ENCODE measurements around the gene CYP24A1.

The CYP24A1 gene

GRCh38 chr20:54144847-54145414 lies 28.9 kb downstream of the CYP24A1 start:
- H2AFZ ChIP-seq (ENCODE audit: low read length) = no peak overlapping the region
- no peak overlapping the region for H2BK15ac ChIP-seq (ENCODE audit: low read length)
- H3K9me3 ChIP-seq (replicated peaks in 1 of 2; ENCODE audit: control insufficient read depth in 2 of 2, insufficient read depth in 1 of 2, low read depth in 1 of 2, low read length in 2 of 2) = no peaks in the 10 kb centered on the region

GRCh38 chr20:54140927-54141566 lies 32.7 kb downstream of the CYP24A1 start:
- H3K18ac ChIP-seq (ENCODE audit: low read length) = no peak overlapping the region
- H3K4me2 ChIP-seq (ENCODE audit: insufficient read depth, low read length, poor library complexity, severe bottlenecking) = no peak overlapping the region
- no peak overlapping the region for H4K8ac ChIP-seq (ENCODE audit: low read depth, low read length)
- peaks cover 0 to 5% (median 0%) of the 10 kb centered on the region in 3 experiments for H3K27me3 ChIP-seq (ENCODE audit: control insufficient read depth in 3 of 3, insufficient read depth in 3 of 3, low read depth in 1 of 3, low read length in 3 of 3)
- H2AK5ac ChIP-seq (ENCODE audit: low read depth, low read length) = no peak overlapping the region
- no peak overlapping the region for H3K4me3 ChIP-seq (ENCODE audit: low read length in 2 of 2)
- no peak overlapping the region for H2BK120ac ChIP-seq (ENCODE audit: low read depth, low read length)
- no peak overlapping the region for H2BK15ac ChIP-seq (ENCODE audit: low read length)
- no peaks in the 10 kb centered on the region for H3K79me1 ChIP-seq (ENCODE audit: low read depth, low read length)
- H3K9me3 ChIP-seq (replicated peaks in 1 of 2; ENCODE audit: control insufficient read depth in 2 of 2, insufficient read depth in 1 of 2, low read depth in 1 of 2, low read length in 2 of 2) = no peaks in the 10 kb centered on the region
- no CpG with 5 or more reads among the region's 6 CpGs for WGBS, 2 donors (ENCODE audit: extremely low coverage in 2 of 2, insufficient read length in 2 of 2, insufficient replicate concordance in 1 of 2)
- no peaks in the 10 kb centered on the region for H3K4me1 ChIP-seq (ENCODE audit: control insufficient read depth in 2 of 2, insufficient read depth in 1 of 2, low read depth in 1 of 2, low read length in 2 of 2)
- no peak overlapping the region for H3K14ac ChIP-seq (ENCODE audit: low read length)
- H3K27ac ChIP-seq (replicated peaks; ENCODE audit: low read length) = no peak overlapping the region
- H3K4ac ChIP-seq (ENCODE audit: low read length) = no peak overlapping the region
- H2AFZ ChIP-seq (ENCODE audit: low read length) = no peak overlapping the region
- H2BK5ac ChIP-seq (ENCODE audit: low read length) = no peak overlapping the region
- H3K36me3 ChIP-seq (replicated peaks in 1 of 2; ENCODE audit: control insufficient read depth in 2 of 2, insufficient read depth in 2 of 2, low read length in 2 of 2) = no peaks in the 10 kb centered on the region
- H2BK12ac ChIP-seq (ENCODE audit: low read length) = no peak overlapping the region
- H3K9ac ChIP-seq (ENCODE audit: low read depth, low read length, poor library complexity) = no peak overlapping the region
- no peak overlapping the region for H3K23ac ChIP-seq (ENCODE audit: low read depth, low read length, poor library complexity)
- no peak for DNase-seq (ENCODE audit: low spot score)
- no peak overlapping the region for H4K91ac ChIP-seq (ENCODE audit: low read depth, low read length, poor library complexity)

More at GRCh38 chr20:54144847-54145414, 28.9 kb downstream of the CYP24A1 start:
- Histone ChIP-seq H3K9ac (ENCODE audit: low read depth, low read length, poor library complexity) (no peak overlapping the region), H3K14ac (ENCODE audit: low read length) (no peak overlapping the region), H4K91ac (ENCODE audit: low read depth, low read length, poor library complexity) (no peak overlapping the region), H3K4me2 (ENCODE audit: insufficient read depth, low read length, poor library complexity, severe bottlenecking) (no peak overlapping the region), H3K36me3 (replicated peaks in 1 of 2; ENCODE audit: control insufficient read depth in 2 of 2, insufficient read depth in 2 of 2, low read length in 2 of 2) (no peaks in the 10 kb centered on the region), H2BK12ac (ENCODE audit: low read length) (no peak overlapping the region), H3K4me3 (ENCODE audit: low read length in 2 of 2) (no peak overlapping the region), H3K4me1 (ENCODE audit: control insufficient read depth in 2 of 2, insufficient read depth in 1 of 2, low read depth in 1 of 2, low read length in 2 of 2) (no peaks in the 10 kb centered on the region), H3K27ac (replicated peaks; ENCODE audit: low read length) (no peak overlapping the region), H3K23ac (ENCODE audit: low read depth, low read length, poor library complexity) (no peak overlapping the region), H3K27me3 (ENCODE audit: control insufficient read depth in 3 of 3, insufficient read depth in 3 of 3, low read depth in 1 of 3, low read length in 3 of 3) (peaks cover 0 to 9% (median 0%) of the 10 kb centered on the region in 3 experiments), H4K8ac (ENCODE audit: low read depth, low read length) (no peak overlapping the region), H2AK5ac (ENCODE audit: low read depth, low read length) (no peak overlapping the region), H3K4ac (ENCODE audit: low read length) (no peak overlapping the region), H2BK120ac (ENCODE audit: low read depth, low read length) (no peak overlapping the region), H2BK5ac (ENCODE audit: low read length) (no peak overlapping the region), H3K79me1 (ENCODE audit: low read depth, low read length) (no peaks in the 10 kb centered on the region), H3K18ac (ENCODE audit: low read length) (no peak overlapping the region)
- DNase-seq (ENCODE audit: low spot score) = no peak
- WGBS, 2 donors (ENCODE audit: extremely low coverage in 2 of 2, insufficient read length in 2 of 2, insufficient replicate concordance in 1 of 2) = no CpG with 5 or more reads among the region's 6 CpGs

- H2AFZ ChIP-seq (ENCODE audit: low read length) = no peak overlapping the region
- no peak overlapping the region for H3K9ac ChIP-seq (ENCODE audit: low read depth, low read length, poor library complexity)
- peaks cover 0 to 10% (median 0%) of the 10 kb centered on the region in 3 experiments for H3K27me3 ChIP-seq (ENCODE audit: control insufficient read depth in 3 of 3, insufficient read depth in 3 of 3, low read depth in 1 of 3, low read length in 3 of 3)
- H3K4me3 ChIP-seq (ENCODE audit: low read length in 2 of 2) = no peak overlapping the region
- H3K36me3 ChIP-seq (replicated peaks in 1 of 2; ENCODE audit: control insufficient read depth in 2 of 2, insufficient read depth in 2 of 2, low read length in 2 of 2) = no peaks in the 10 kb centered on the region
- H2BK15ac ChIP-seq (ENCODE audit: low read length) = no peak overlapping the region
- no CpG with 5 or more reads among the region's 3 CpGs for WGBS, 2 donors (ENCODE audit: extremely low coverage in 2 of 2, insufficient read length in 2 of 2, insufficient replicate concordance in 1 of 2)
- no peak overlapping the region for H2BK120ac ChIP-seq (ENCODE audit: low read depth, low read length)
- no peak overlapping the region for H3K18ac ChIP-seq (ENCODE audit: low read length)
- DNase-seq (ENCODE audit: low spot score) = no peak
- no peaks in the 10 kb centered on the region for H3K9me3 ChIP-seq (replicated peaks in 1 of 2; ENCODE audit: control insufficient read depth in 2 of 2, insufficient read depth in 1 of 2, low read depth in 1 of 2, low read length in 2 of 2)
- H3K4ac ChIP-seq (ENCODE audit: low read length) = no peak overlapping the region
- no peak overlapping the region for H4K8ac ChIP-seq (ENCODE audit: low read depth, low read length)
- no peak overlapping the region for H2BK5ac ChIP-seq (ENCODE audit: low read length)
- no peak overlapping the region for H4K91ac ChIP-seq (ENCODE audit: low read depth, low read length, poor library complexity)
- no peak overlapping the region for H2AK5ac ChIP-seq (ENCODE audit: low read depth, low read length)
- no peaks in the 10 kb centered on the region for H3K79me1 ChIP-seq (ENCODE audit: low read depth, low read length)
- H2BK12ac ChIP-seq (ENCODE audit: low read length) = no peak overlapping the region
- no peak overlapping the region for H3K27ac ChIP-seq (replicated peaks; ENCODE audit: low read length)
- H3K14ac ChIP-seq (ENCODE audit: low read length) = no peak overlapping the region
- H3K4me2 ChIP-seq (ENCODE audit: insufficient read depth, low read length, poor library complexity, severe bottlenecking) = no peak overlapping the region
- no peak overlapping the region for H3K23ac ChIP-seq (ENCODE audit: low read depth, low read length, poor library complexity)
- H3K4me1 ChIP-seq (ENCODE audit: control insufficient read depth in 2 of 2, insufficient read depth in 1 of 2, low read depth in 1 of 2, low read length in 2 of 2) = no peaks in the 10 kb centered on the region
Observed at GRCh38 chr20:54140486-54140885, 33.3 kb downstream of the CYP24A1 start.

GRCh38 chr20:54140067-54140466 lies 33.7 kb downstream of the CYP24A1 start:
- no peak overlapping the region for H4K8ac ChIP-seq (ENCODE audit: low read depth, low read length)
- no peaks in the 10 kb centered on the region for H3K79me1 ChIP-seq (ENCODE audit: low read depth, low read length)
- no peaks in the 10 kb centered on the region for H3K36me3 ChIP-seq (replicated peaks in 1 of 2; ENCODE audit: control insufficient read depth in 2 of 2, insufficient read depth in 2 of 2, low read length in 2 of 2)
- no peak overlapping the region for H3K4me2 ChIP-seq (ENCODE audit: insufficient read depth, low read length, poor library complexity, severe bottlenecking)
- H4K91ac ChIP-seq (ENCODE audit: low read depth, low read length, poor library complexity) = no peak overlapping the region
- no peak overlapping the region for H2BK12ac ChIP-seq (ENCODE audit: low read length)
- no CpG with 5 or more reads among the region's 6 CpGs for WGBS, 2 donors (ENCODE audit: extremely low coverage in 2 of 2, insufficient read length in 2 of 2, insufficient replicate concordance in 1 of 2)
- no peak overlapping the region for H2BK120ac ChIP-seq (ENCODE audit: low read depth, low read length)
- no peak overlapping the region for H3K27ac ChIP-seq (replicated peaks; ENCODE audit: low read length)
- DNase-seq (ENCODE audit: low spot score) = no peak
- no peak overlapping the region for H3K9ac ChIP-seq (ENCODE audit: low read depth, low read length, poor library complexity)
- no peaks in the 10 kb centered on the region for H3K4me1 ChIP-seq (ENCODE audit: control insufficient read depth in 2 of 2, insufficient read depth in 1 of 2, low read depth in 1 of 2, low read length in 2 of 2)
- H2AK5ac ChIP-seq (ENCODE audit: low read depth, low read length) = no peak overlapping the region
- peaks cover 0 to 10% (median 0%) of the 10 kb centered on the region in 3 experiments for H3K27me3 ChIP-seq (ENCODE audit: control insufficient read depth in 3 of 3, insufficient read depth in 3 of 3, low read depth in 1 of 3, low read length in 3 of 3)
- no peak overlapping the region for H3K4ac ChIP-seq (ENCODE audit: low read length)
- no peak overlapping the region for H3K18ac ChIP-seq (ENCODE audit: low read length)
- no peak overlapping the region for H3K23ac ChIP-seq (ENCODE audit: low read depth, low read length, poor library complexity)
- H2AFZ ChIP-seq (ENCODE audit: low read length) = no peak overlapping the region
- H3K14ac ChIP-seq (ENCODE audit: low read length) = no peak overlapping the region
- no peak overlapping the region for H2BK5ac ChIP-seq (ENCODE audit: low read length)
- H3K9me3 ChIP-seq (replicated peaks in 1 of 2; ENCODE audit: control insufficient read depth in 2 of 2, insufficient read depth in 1 of 2, low read depth in 1 of 2, low read length in 2 of 2) = no peaks in the 10 kb centered on the region
- H2BK15ac ChIP-seq (ENCODE audit: low read length) = no peak overlapping the region
- no peak overlapping the region for H3K4me3 ChIP-seq (ENCODE audit: low read length in 2 of 2)

Measured in neuronal stem cell (in vitro differentiated cells).